IMR-90 (cell line): Measurements from ENCODE around the gene ASAP2. TPM values are rescaled to one million over a fixed set of nuclear protein-coding genes. Genes with fewer than 3 reads are reported as not detected.

Source experiments
- ATAC-seq: fragments of 200-7000 bp; cut with Tn5 transposase; 2 replicates; pipeline ENCODE4 v1.9.1; 2020; ENCODE audit warnings: low read depth, mild to moderate bottlenecking, moderate library complexity
- BruUV-seq: library from RNA; stranded (reverse); fragments of 400-500 nt; replicated peaks from 2 replicates; lab custom pipeline; 2021; lab: Mats Ljungman, UMichigan
- CTCF ChIA-PET: fragments of 300-600 bp; formaldehyde crosslinking; extraction: SDS; loops from one replicate; lab custom pipeline; 2021; ENCODE audit warnings: antibody characterized with exemption; lab: Yijun Ruan, JAX
- POLR2A ChIA-PET: fragments of 300-600 bp; sonication (Branson Sonifier 250); formaldehyde crosslinking; loops from one replicate; lab custom pipeline; 2022; ENCODE audit warnings: antibody characterized with exemption; ENCODE audit not compliant: unreplicated experiment; lab: Charles Lee
- DNase-seq: peaks from one replicate; pipeline ENCODE4 v3.0.0; 2013
- H2AFZ ChIP-seq: replicated peaks from 2 replicates; pipeline ENCODE3; 2013; ENCODE audit warnings: low read length, mild to moderate bottlenecking; ENCODE audit not compliant: poor library complexity
- H2AK5ac ChIP-seq: 2 replicates; pipeline ENCODE4 v1.6.1; 2013; ENCODE audit warnings: low read depth, low read length, inconsistent platforms
- H2AK9ac ChIP-seq: replicated peaks from 2 replicates; pipeline ENCODE3; 2013; ENCODE audit warnings: mild to moderate bottlenecking, low read depth, low read length, moderate library complexity; ENCODE audit not compliant: poor library complexity
- H2BK120ac ChIP-seq: 2 replicates; pipeline ENCODE4 v1.6.1; 2013; ENCODE audit warnings: low read depth, low read length, inconsistent platforms
- H2BK15ac ChIP-seq: 3 replicates; pipeline ENCODE4 v1.6.1; 2013; ENCODE audit warnings: low read depth, low read length, inconsistent platforms
- H2BK20ac ChIP-seq: 2 replicates; pipeline ENCODE4 v1.6.1; 2013; ENCODE audit warnings: low read depth, mild to moderate bottlenecking, inconsistent platforms, low read length, moderate library complexity
- H2BK5ac ChIP-seq: 2 replicates; pipeline ENCODE4 v1.6.1; 2013; ENCODE audit warnings: mild to moderate bottlenecking, low read depth, low read length, inconsistent platforms; ENCODE audit not compliant: poor library complexity, severe bottlenecking
- H3K14ac ChIP-seq: replicated peaks from 2 replicates; pipeline ENCODE4 v1.6.1; 2013; ENCODE audit warnings: low read depth, low read length, inconsistent platforms
- H3K18ac ChIP-seq: 2 replicates; pipeline ENCODE4 v1.6.1; 2013; ENCODE audit warnings: low read depth, low read length, control low read depth
- H3K23ac ChIP-seq: 2 replicates; pipeline ENCODE4 v1.6.1; 2013; ENCODE audit warnings: low read depth, low read length, inconsistent platforms
- H3K27ac ChIP-seq: 2 replicates; pipeline ENCODE4 v1.5.1; 2013; ENCODE audit warnings: mild to moderate bottlenecking, control low read depth, low read length; ENCODE audit not compliant: insufficient read depth
- H3K27me3 ChIP-seq: 2 replicates; pipeline ENCODE4 v1.6.1; 2013; ENCODE audit warnings: low read length; ENCODE audit not compliant: control insufficient read depth, insufficient read depth
- H3K36me3 ChIP-seq: 2 replicates; pipeline ENCODE4 v1.6.1; 2013; ENCODE audit warnings: low read length, mixed read lengths; ENCODE audit not compliant: control insufficient read depth, insufficient read depth
- H3K4ac ChIP-seq: 2 replicates; pipeline ENCODE4 v1.6.1; 2013; ENCODE audit warnings: low read depth, low read length, inconsistent platforms
- H3K4me1 ChIP-seq: 2 replicates; pipeline ENCODE4 v1.6.1; 2013; ENCODE audit warnings: low read length, mixed read lengths; ENCODE audit not compliant: control insufficient read depth, insufficient read depth
- H3K4me2 ChIP-seq: 2 replicates; pipeline ENCODE4 v1.6.1; 2013; ENCODE audit warnings: low read depth, mild to moderate bottlenecking, control low read depth, low read length, moderate library complexity
- H3K4me3 ChIP-seq: 2 replicates; pipeline ENCODE4 v1.5.1; 2013; ENCODE audit warnings: low read depth, mild to moderate bottlenecking, control low read depth, low read length, moderate library complexity; ENCODE audit not compliant: insufficient read depth
- H3K56ac ChIP-seq: 2 replicates; pipeline ENCODE4 v1.6.1; 2013; ENCODE audit warnings: low read length, inconsistent platforms; ENCODE audit not compliant: insufficient read depth; ENCODE audit errors: extremely low read depth
- H3K79me1 ChIP-seq, 2 experiments: 2 replicates each; pipeline ENCODE4 v1.6.1; 2013; ENCODE audit warnings: low read length in 2 of 2, inconsistent platforms in 1 of 2, low read depth in 1 of 2
- H3K9ac ChIP-seq: 2 replicates; pipeline ENCODE4 v1.6.1; 2013; ENCODE audit warnings: low read depth, low read length, control low read depth
- H3K9me1 ChIP-seq: 2 replicates; pipeline ENCODE4 v1.6.1; 2013; ENCODE audit warnings: low read length, inconsistent platforms; ENCODE audit not compliant: insufficient read depth
- H3K9me3 ChIP-seq: 2 replicates; pipeline ENCODE4 v1.6.1; 2013; ENCODE audit warnings: low read length; ENCODE audit not compliant: control insufficient read depth, insufficient read depth
- H4K20me1 ChIP-seq: 2 replicates; pipeline ENCODE4 v1.6.1; 2013; ENCODE audit warnings: low read length, inconsistent platforms; ENCODE audit not compliant: insufficient read depth
- H4K5ac ChIP-seq: 2 replicates; pipeline ENCODE4 v1.6.1; 2013; ENCODE audit warnings: mild to moderate bottlenecking, low read depth, low read length, control low read depth
- H4K8ac ChIP-seq, 2 experiments: 2 replicates each; pipeline ENCODE4 v1.6.1; 2013; ENCODE audit warnings: low read depth in 2 of 2, low read length in 2 of 2, control low read depth in 1 of 2, inconsistent platforms in 1 of 2
- H4K91ac ChIP-seq: 2 replicates; pipeline ENCODE4 v1.6.1; 2013; ENCODE audit warnings: low read depth, low read length, inconsistent platforms; ENCODE audit not compliant: insufficient read depth
- CEBPB ChIP-seq: IDR thresholded peaks from 2 replicates; pipeline ENCODE4 v1.6.1; 2012; ENCODE audit warnings: low read depth, low read length, improper control_type of control experiment
- FOS ChIP-seq: fragments of 150-350 bp; IDR thresholded peaks from 2 replicates; pipeline ENCODE4 v1.6.1; 2016; ENCODE audit warnings: low read depth, low read length
- POLR2A ChIP-seq: IDR thresholded peaks from 2 replicates; pipeline ENCODE4 v1.6.1; 2012; ENCODE audit warnings: mild to moderate bottlenecking, low read depth, low read length
- WGBS, 2 experiments: methylation state at CpG; one replicate each; pipeline versions ENCODE4 v1.1.5 to v1.1.7; 2013; ENCODE audit warnings: missing lambda C conversion rate in 2 of 2; ENCODE audit not compliant: insufficient read length in 1 of 2; ENCODE audit errors: extremely low coverage in 2 of 2; 5-methylcytosine and 5-hydroxymethylcytosine counted together
- dilution Hi-C: fragments of 300-500 bp; cut with HindIII; formaldehyde crosslinking; loops from one replicate; pipeline ENCODE4 v1.14.3; 2018; ENCODE audit warnings: low sequenced_read_pairs; ENCODE audit not compliant: unreplicated experiment
- in situ Hi-C: fragments of 300-500 bp; cut with MboI; formaldehyde crosslinking; loops from 3 replicates; pipeline ENCODE4 v1.14.3; 2019; ENCODE audit warnings: low sequenced_read_pairs, inconsistent platforms, mixed read lengths
- intact Hi-C: fragments of 100-400 bp; cut with micrococcal nuclease; formaldehyde crosslinking; loops from 2 replicates; pipeline ENCODE4 v1.10.0; 2022
- polyA plus RNA-seq, 3 experiments: library from polyadenylated mRNA; depleted of rRNA; stranded (reverse); fragments of >200 nt; gene quantifications; 2 replicates each; pipeline ENCODE4 v1.2.3, GENCODE V29; 2012; ENCODE audit warnings: low replicate concordance in 1 of 3
- total RNA-seq: library from RNA; depleted of rRNA; stranded (reverse); fragments of >200 nt; gene quantifications from 2 replicates; pipeline ENCODE4 v1.2.3, GENCODE V29; 2012

The ASAP2 gene
- total and polyA plus RNA-seq, 2 of the 4 experiments (the other 2 are of a cell fraction) = 19.7 to 28.1 TPM

DNA sequence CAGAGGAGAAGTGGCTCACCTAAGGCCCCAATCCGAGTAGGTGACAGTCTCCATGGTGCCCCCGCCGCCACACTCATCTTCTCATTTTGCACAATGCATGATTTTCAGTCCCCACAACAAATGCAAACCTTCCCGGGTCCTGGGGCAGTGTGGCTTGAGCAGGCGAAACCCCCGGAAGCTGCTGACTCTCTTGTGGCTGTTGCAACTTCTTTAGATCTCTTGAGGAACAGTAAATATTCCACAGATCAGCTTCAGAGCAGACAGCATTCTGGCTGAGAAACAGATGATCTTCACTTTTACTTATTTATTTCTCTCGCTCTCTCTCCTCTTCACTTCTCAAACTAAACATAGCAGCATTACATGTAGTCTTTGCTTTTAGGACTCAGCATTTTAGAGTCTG lies 51.9 kb downstream of the ASAP2 start:
- Histone ChIP-seq H2BK120ac (peak overlapping the region; percentile 51; the same call in 1 of the 2 replicates), H2AK9ac (peak overlapping the region; percentile 81), H3K79me1 (peaks cover 36 to 87% of the 10 kb centered on the region in 2 experiments), H3K9me1 (peaks cover 32% of the 10 kb centered on the region), H3K14ac (peak overlapping the region; percentile 30), H3K4me1 (peaks cover 44% of the 10 kb centered on the region), H3K27ac (peak overlapping the region; percentile 68), H3K9ac (peak overlapping the region; percentile 48), H2BK15ac (no peak overlapping the region), H2AK5ac (peak overlapping the region; percentile 59), H2AFZ (peak overlapping the region; percentile 68), H3K9me3 (no peaks in the 10 kb centered on the region), H4K20me1 (peaks cover 51% of the 10 kb centered on the region), H3K18ac (no peak overlapping the region), H3K36me3 (no peaks in the 10 kb centered on the region), H3K4me2 (peak overlapping the region; percentile 73), H2BK20ac (no peak overlapping the region), H3K56ac (no peak overlapping the region), H3K23ac (peak overlapping the region; percentile 62), H2BK5ac (peak overlapping the region; percentile 42), H4K91ac (0 out of 2 replicates have a peak overlapping the region, but pooled peaks have one; percentile 21), H3K27me3 (no peaks in the 10 kb centered on the region), H3K4me3 (no peak overlapping the region), H4K8ac (peak overlapping the region; percentile 32 to 70; a peak in 3 of 4 replicates), H4K5ac (peak overlapping the region; percentile 56), H3K4ac (peak overlapping the region; percentile 76)
- no TSS peak for BruUV-seq
- peak; percentile 7 for ATAC-seq
- in situ Hi-C loops (no loop called here), dilution Hi-C loops (no loop called here), intact Hi-C loops (no loop called here)
- 73 to 100% methylated on average over 1 to 2 of the region's 7 CpGs for WGBS, 2 experiments
- DNase-seq = no peak
- ChIA-PET POLR2A (no interaction called here), CTCF (no interaction called here)
- TF ChIP-seq POLR2A (no peak), CEBPB (peak; percentile 28; the same call in 1 of the 2 replicates), FOS (no peak)
